Transverse colon (tissue), 3 donors: ENCODE measurements around the gene SLC24A3.

Source experiments
- POLR2A ChIP-seq: fragments of 450-650 bp; IDR thresholded peaks from one replicate; pipeline ENCODE4 v1.6.1; 2016; ENCODE audit warnings: antibody characterized with exemption, mild to moderate bottlenecking, moderate library complexity
- TF ChIP-seq, protein P1 (sequence below), 5 experiments: fragments of 200-600 bp in 3 of 5; fragments of 450-650 bp in 2 of 5; sonication (generic) in 3 of 5; IDR thresholded peaks; 1 replicate in 2 of 5; 2 replicates in 3 of 5; pipeline ENCODE4 v1.5.1; 2016 to 2017; ENCODE audit warnings: antibody characterized with exemption in 5 of 5, inconsistent platforms in 3 of 5, mild to moderate bottlenecking in 2 of 5, moderate library complexity in 1 of 5

DNA sequence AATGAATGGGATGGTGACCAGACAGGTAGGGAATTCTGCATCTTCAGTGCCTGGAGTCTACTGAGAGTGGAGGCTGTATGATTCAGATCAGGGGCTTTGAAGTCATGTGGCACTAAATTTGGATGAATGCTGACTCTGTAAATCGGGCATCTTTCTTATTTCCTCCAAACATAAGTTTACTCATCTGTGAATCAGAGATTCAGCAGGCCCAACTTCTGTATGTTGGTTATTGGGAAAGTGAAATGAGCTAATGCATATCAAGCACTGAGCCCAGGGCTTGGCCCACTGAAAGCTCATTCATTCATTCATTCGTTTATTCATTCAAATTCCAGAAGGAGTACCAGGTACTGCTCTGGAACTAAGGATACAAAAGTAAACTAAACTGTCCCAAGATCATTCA lies 353.3 kb downstream of the SLC24A3 start:
- TF ChIP-seq, protein P1, sequence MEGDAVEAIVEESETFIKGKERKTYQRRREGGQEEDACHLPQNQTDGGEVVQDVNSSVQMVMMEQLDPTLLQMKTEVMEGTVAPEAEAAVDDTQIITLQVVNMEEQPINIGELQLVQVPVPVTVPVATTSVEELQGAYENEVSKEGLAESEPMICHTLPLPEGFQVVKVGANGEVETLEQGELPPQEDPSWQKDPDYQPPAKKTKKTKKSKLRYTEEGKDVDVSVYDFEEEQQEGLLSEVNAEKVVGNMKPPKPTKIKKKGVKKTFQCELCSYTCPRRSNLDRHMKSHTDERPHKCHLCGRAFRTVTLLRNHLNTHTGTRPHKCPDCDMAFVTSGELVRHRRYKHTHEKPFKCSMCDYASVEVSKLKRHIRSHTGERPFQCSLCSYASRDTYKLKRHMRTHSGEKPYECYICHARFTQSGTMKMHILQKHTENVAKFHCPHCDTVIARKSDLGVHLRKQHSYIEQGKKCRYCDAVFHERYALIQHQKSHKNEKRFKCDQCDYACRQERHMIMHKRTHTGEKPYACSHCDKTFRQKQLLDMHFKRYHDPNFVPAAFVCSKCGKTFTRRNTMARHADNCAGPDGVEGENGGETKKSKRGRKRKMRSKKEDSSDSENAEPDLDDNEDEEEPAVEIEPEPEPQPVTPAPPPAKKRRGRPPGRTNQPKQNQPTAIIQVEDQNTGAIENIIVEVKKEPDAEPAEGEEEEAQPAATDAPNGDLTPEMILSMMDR (IDR thresholded peaks at IDR 0.05), result no peak
- no peak for TF ChIP-seq POLR2A
